OCI-LY1 (cell line): ENCODE data around the gene HES1.

Experiments
- CTCF ChIP-seq: fragments of 200-600 bp; sonication (generic), shearing (Covaris generic); IDR thresholded peaks from 2 replicates; pipeline ENCODE4 v1.5.1; 2017; ENCODE audit warnings: mild to moderate bottlenecking, antibody characterized with exemption, low read length, moderate library complexity, mixed read lengths
- EZH2 ChIP-seq: fragments of 200-600 bp; sonication (generic), shearing (Covaris generic); IDR thresholded peaks from 2 replicates; pipeline ENCODE4 v1.8.0; 2017; ENCODE audit warnings: borderline replicate concordance, mixed run types, mild to moderate bottlenecking, antibody characterized with exemption, low read length, moderate library complexity, mixed read lengths

- TF ChIP-seq CTCF: no peak
- no peak for TF ChIP-seq EZH2
Observed at GRCh38 chr3:194090716-194091115, 45.2 kb upstream of the HES1 start.
